HG02970 (cell line): ENCODE data around the gene MMADHC.

ENCODE experiments used
- ATAC-seq: cut with Tn5 transposase; IDR thresholded peaks from one replicate; pipeline ENCODE4 v1.9.1; 2021; ENCODE audit warnings: mild to moderate bottlenecking, moderate library complexity, moderate number of reproducible peaks; ENCODE audit not compliant: unreplicated experiment, low FRiP score

MMADHC gene

DNA sequence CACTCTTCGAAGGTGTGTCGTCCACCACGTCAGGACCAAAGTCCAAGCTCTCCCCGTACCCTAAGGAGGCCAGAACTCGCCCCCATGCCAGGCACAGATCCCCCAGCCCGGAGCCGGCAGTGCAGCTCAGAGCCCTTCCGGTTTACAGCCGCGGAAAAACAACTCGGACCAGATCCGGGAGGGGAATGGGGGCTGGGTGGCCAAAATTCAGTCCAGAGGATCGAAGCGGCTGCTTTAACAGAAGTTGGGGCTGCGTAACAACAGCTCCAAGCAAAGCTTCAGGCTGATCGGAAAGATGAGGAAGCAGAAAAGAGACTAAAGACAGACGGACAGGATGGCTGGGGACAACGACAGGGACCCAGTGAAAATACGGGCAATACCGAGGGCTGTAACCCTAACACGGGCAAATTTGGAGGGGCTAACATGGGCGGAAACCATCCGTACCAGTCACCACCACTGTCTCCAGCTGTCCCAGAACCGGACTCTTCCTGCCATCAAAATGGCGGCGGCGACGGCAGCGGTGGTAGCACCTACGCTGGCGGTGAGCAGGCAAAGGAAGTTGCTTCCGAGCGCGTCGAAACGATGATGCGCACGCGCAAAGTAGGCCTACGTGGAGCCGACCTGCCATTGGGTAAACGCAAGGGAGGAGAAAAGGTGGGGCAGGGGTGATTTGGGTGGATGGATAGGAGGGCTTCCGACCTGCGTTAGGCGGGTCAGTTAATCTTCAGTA, at the start of gene MMADHC:
Gene MMADHC (minus strand): TSS at position 556 of the 730 bp plus-strand sequence. CDS start 678 bp downstream, outside the sequence.
- ATAC-seq: peak; percentile 99

- no peak for ATAC-seq
These were observed 46.5 kb upstream of the MMADHC start for GRCh38 chr2:149634103-149634502.

- ATAC-seq: no peak
These were observed 42.9 kb upstream of the MMADHC start for GRCh38 chr2:149630445-149630844.

DNA sequence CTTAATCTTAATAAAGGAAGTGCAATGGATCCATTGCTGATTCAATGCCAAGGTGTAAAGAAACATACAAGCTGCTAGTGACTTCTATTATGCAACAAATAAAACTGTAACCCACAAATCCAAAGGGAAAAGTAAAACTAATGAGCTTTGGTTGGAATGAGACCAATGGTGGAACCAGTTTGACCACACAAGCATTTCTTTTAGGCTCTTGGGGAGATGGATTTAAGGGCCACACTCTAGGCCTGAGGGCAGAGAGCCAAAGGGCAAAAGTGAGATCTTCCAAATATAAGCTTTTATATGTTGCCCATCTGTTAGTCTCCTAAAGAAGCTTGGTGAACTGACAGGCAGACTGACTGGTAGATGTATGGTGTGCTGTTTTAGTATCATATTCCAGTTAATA, 41.5 kb upstream of the MMADHC start:
- no peak for ATAC-seq

- ATAC-seq: no peak
These were observed 39.7 kb upstream of the MMADHC start for GRCh38 chr2:149627111-149627801.

DNA sequence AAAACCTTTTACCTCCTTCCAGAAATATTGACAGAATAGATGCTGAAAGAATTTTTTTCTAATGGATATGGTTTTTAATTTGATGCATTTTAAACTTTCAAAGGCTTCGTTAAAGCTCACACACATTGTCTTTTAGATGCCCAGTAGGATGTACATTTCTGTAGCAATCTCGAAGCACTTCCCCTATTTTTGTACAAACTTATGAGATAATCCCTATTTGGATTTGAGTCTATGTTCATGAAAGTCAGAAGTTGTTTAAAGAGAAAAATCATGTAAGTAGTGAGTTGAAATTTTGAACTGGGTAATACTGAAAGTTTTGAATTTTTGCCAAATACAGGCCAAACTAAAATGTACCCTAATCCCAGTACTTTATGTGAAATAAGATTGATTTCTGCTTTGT, 38.1 kb upstream of the MMADHC start:
- ATAC-seq: no peak

GRCh38 chr2:149625271-149625670, 37.7 kb upstream of the MMADHC start:
- no peak for ATAC-seq

DNA sequence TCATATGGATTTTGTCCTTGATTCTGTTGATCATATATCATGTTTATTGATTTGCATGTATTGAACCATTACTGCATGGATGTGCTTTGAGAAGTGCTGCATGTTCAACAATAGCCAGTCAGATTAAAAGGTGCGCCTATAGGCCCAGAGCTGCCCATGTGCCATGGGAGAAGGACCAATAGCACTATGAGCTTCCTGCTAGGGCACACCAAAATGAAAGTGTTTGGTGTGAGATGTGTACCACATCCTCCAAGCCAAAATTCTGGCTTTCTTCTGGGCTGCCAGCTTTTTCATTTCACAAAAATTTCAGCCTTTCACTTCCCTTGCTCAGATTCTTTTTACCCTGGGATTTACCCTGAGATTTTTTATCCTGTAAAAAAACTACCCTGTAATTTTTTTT, 34.8 kb upstream of the MMADHC start:
- no peak for ATAC-seq

GRCh38 chr2:149617476-149617875, 29.9 kb upstream of the MMADHC start:
- no peak for ATAC-seq

DNA sequence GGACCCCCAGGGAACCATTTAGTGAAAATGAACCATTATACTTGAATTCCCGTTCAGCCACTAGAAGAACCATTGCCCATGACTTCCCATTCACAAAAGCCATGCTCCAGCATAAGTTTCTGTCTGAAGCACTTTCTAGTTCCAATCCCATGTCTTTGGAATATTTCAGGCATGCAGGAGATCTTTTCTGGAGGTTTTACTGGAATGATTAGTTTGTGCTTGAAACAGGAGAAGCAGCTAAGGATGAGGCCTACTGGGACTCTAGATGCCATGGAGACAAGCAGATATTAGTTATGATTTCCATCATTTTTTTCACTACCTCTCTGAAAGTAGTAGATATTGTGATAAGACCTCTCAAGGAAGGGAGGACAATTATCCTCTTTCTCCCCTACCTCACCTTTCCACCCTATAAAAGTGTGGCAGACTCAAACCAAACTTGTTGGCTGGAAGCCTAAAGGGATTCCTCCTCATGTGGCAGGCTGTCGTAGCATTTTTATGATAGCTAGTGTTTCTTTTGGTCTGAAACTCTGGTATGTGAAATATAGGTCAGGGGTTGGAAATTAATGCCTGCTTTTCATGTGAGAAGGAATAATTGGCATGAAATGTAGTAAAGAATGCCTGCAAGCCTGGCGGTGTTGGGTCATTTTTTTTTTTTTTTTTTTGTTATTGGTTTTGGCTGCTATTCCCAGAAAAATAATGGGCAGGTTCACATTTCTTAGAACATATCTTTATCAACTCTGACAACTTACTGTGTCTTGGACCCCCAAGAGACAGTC, 29.3 kb upstream of the MMADHC start:
- ATAC-seq: no peak

- ATAC-seq: no peak
These were observed 26.1 kb upstream of the MMADHC start for GRCh38 chr2:149613704-149614103.

GRCh38 chr2:149612122-149612521, 24.5 kb upstream of the MMADHC start:
- no peak for ATAC-seq

DNA sequence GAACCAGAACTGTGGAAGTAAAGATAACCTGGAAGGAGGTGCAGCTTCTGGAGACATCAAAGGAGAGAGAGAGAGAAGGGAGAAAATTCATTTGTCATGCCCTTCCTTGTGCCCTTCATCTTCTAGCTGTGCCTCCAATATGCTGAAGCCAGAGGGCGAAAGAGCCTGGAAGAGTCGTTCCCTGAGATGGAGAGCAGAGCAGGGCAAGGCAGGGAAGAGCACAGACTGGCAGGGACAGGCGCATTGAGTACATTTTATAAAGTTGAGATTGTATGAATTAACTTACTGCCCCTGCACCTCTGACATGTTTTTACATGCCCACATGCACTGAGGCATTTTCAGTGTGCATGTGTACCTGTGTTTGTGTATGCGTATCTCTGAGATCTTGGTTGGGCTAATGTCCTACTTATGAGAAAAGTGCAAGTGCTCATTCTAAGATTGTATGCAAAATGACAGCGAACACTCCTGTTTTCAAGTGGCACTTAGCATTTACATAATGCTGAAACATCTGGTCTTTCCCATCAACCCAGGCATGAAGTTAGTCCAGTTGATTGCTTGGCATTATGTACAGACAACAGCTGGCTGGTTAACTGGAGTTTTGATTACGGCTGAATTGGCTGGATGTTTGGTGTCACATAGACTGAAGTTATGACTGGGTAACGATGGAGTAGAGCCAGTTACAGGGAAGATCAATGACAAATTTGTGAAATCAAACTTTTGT, 23.7 kb upstream of the MMADHC start:
- ATAC-seq: no peak

DNA sequence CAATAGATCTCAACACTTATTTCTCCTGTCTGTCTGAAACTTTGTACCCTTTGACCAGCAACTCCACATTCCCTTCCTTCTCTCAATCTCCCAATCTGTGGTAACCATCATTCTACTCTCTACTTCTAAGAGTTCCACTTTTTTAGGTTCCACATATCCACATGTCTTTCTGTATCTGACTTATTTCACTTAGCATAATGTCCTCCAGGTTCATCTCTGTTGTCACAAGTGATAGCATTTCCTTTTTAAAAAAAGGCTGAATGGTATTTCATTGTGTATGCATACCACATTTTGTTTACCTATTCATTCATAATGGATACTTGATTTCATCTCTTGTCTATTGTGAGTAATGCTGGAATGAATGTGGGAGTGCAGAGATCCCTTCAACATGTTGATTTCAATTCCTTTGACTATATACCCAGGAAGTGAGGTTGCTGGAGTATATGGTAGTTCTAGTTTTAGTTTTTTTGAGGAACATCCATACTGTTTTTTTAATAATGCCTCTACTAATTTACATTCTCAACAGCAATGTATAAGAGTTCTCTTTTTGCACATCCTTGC, 18.8 kb upstream of the MMADHC start:
- ATAC-seq: no peak

GRCh38 chr2:149603248-149603647, 15.7 kb upstream of the MMADHC start:
- ATAC-seq: no peak

DNA sequence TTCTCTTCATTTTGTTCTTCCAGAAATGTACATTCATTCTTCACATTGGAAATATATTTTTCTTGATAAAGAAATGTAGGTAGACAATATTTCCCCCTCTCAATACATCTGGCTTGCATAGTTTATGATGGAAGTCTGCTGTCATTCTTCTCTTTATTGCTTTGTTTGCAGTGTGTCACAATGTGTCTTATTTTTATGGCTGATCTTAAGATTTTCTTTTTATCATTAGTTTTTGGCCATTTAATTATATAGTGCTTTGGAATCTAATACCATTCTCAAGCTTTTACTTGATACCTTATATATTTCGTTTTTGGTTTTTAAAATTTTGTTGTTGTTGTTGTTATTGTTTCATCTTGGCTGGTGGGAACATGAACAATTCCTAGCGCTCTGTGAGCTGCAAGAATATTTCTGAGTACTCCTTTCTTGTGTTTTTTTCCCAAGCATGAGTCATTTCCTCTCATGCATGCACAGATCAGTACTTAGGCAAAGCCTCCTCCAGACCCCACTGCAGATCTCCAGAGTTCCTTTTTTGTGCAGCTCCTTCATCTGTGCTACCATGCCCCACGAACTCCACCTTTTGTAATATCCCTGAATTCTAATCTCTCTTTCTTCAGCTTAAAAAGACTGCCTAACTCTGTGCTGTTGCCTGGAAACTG, 13.7 kb upstream of the MMADHC start:
- ATAC-seq: no peak

GRCh38 chr2:149597668-149598326, 10.2 kb upstream of the MMADHC start:
- ATAC-seq: peak; percentile 98

- ATAC-seq: peak; percentile 6
These were observed 9.6 kb upstream of the MMADHC start for GRCh38 chr2:149597050-149597667.

DNA sequence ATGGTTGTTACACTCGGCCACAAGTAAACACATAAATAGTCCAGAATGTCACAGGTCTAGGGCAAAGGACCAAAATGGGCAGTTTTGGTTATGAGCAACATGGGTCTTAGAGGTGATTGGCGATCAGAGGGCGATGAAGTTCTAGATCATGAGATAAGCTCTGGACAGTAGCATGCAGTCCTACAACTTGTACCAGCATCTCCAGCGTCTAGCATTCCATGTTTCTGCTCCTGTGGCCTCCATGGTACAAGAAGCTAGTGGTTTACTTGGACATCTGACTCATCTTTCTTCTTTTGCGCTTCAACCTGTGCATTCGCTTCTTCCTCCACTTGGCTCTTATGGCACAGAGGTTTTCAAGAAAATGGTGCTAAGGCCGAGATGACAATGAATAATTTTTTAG, 8.9 kb upstream of the MMADHC start:
- ATAC-seq: no peak
